HEK293 (cell line): ENCODE data around the gene TRAF3IP3.

ENCODE experiments used
- CTCF ChIA-PET: fragments of 350-600 bp; formaldehyde crosslinking; extraction: SDS; loops from one replicate; lab custom pipeline; 2021; ENCODE audit warnings: antibody characterized with exemption; lab: Yijun Ruan, JAX
- POLR2A ChIA-PET: fragments of 300-600 bp; formaldehyde crosslinking; extraction: SDS; loops from one replicate; lab custom pipeline; 2020; ENCODE audit warnings: antibody characterized with exemption, inconsistent platforms; lab: Yijun Ruan, JAX
- H3K27ac ChIP-seq: fragments of 200-500 bp; sonication (Bioruptor generic); 2 replicates; pipeline ENCODE4 v1.5.1; 2014; ENCODE audit warnings: low read depth, low read length, control low read depth, inconsistent platforms; ENCODE audit errors: extremely low read depth
- H3K36me3 ChIP-seq, 2 experiments: fragments of 200-500 bp in 1 of 2; sonication (Bioruptor generic) in 1 of 2; 1 replicate in 1 of 2; 2 replicates in 1 of 2; pipeline ENCODE4 v1.5.1; 2014 to 2017; ENCODE audit warnings: inconsistent platforms in 2 of 2, low read length in 2 of 2; ENCODE audit not compliant: control insufficient read depth in 2 of 2, insufficient read depth in 1 of 2
- H3K4me1 ChIP-seq: fragments of 200-500 bp; sonication (Bioruptor generic); 2 replicates; pipeline ENCODE4 v1.5.1; 2014; ENCODE audit warnings: mild to moderate bottlenecking, low read length, inconsistent platforms; ENCODE audit not compliant: control insufficient read depth, insufficient read depth
- H3K4me3 ChIP-seq: 2 replicates; pipeline ENCODE4 v1.5.1; 2011; ENCODE audit warnings: low read depth, mild to moderate bottlenecking, control low read depth, low read length, moderate library complexity
- H3K9me3 ChIP-seq: fragments of 200-500 bp; sonication (Bioruptor generic); 2 replicates; pipeline ENCODE4 v1.5.1; 2014; ENCODE audit warnings: low read depth, low read length, inconsistent platforms; ENCODE audit not compliant: control insufficient read depth, insufficient read depth
- FEZF1 ChIP-seq: fragments of 450-650 bp; formaldehyde crosslinking; IDR thresholded peaks from 2 replicates; pipeline ENCODE4 v1.5.1; 2016; ENCODE audit warnings: missing biosample characterization, missing genetic modification characterization
- HIC1 ChIP-seq: fragments of 450-650 bp; formaldehyde crosslinking; IDR thresholded peaks from 2 replicates; pipeline ENCODE4 v1.5.1; 2016; ENCODE audit warnings: missing biosample characterization, missing genetic modification characterization
- INSM2 ChIP-seq: fragments of 450-650 bp; formaldehyde crosslinking; IDR thresholded peaks from 2 replicates; pipeline ENCODE4 v1.5.1; 2016; ENCODE audit warnings: missing biosample characterization, missing genetic modification characterization
- KLF16 ChIP-seq: fragments of 450-650 bp; formaldehyde crosslinking; IDR thresholded peaks from 2 replicates; pipeline ENCODE4 v1.5.1; 2017; ENCODE audit warnings: missing biosample characterization, missing genetic modification characterization
- KLF8 ChIP-seq: fragments of 450-650 bp; formaldehyde crosslinking; IDR thresholded peaks from 2 replicates; pipeline ENCODE4 v1.5.1; 2016; ENCODE audit warnings: missing biosample characterization, missing genetic modification characterization
- ZFP3 ChIP-seq: fragments of 450-650 bp; formaldehyde crosslinking; IDR thresholded peaks from 2 replicates; pipeline ENCODE4 v1.5.1; 2016; ENCODE audit warnings: low read depth, missing biosample characterization, missing genetic modification characterization
- ZFP41 ChIP-seq: fragments of 450-650 bp; formaldehyde crosslinking; IDR thresholded peaks from 2 replicates; pipeline ENCODE4 v1.5.1; 2016; ENCODE audit warnings: missing biosample characterization, missing genetic modification characterization, borderline replicate concordance
- ZNF221 ChIP-seq: fragments of 450-650 bp; formaldehyde crosslinking; IDR thresholded peaks from 2 replicates; pipeline ENCODE4 v1.5.1; 2017; ENCODE audit warnings: missing biosample characterization, missing genetic modification characterization, borderline replicate concordance
- ZNF280C ChIP-seq: fragments of 450-650 bp; formaldehyde crosslinking; IDR thresholded peaks from 2 replicates; pipeline ENCODE4 v1.5.1; 2016; ENCODE audit warnings: missing biosample characterization, missing genetic modification characterization
- ZNF366 ChIP-seq: fragments of 450-650 bp; formaldehyde crosslinking; conservative IDR thresholded peaks from 2 replicates; pipeline ENCODE4 v1.5.1; 2016; ENCODE audit warnings: missing biosample characterization, missing genetic modification characterization
- ZNF473 ChIP-seq: fragments of 450-650 bp; formaldehyde crosslinking; IDR thresholded peaks from 2 replicates; pipeline ENCODE4 v1.5.1; 2017; ENCODE audit warnings: missing biosample characterization, missing genetic modification characterization
- ZNF518A ChIP-seq: fragments of 450-650 bp; formaldehyde crosslinking; conservative IDR thresholded peaks from 2 replicates; pipeline ENCODE4 v1.5.1; 2016; ENCODE audit warnings: low read depth, missing biosample characterization, missing genetic modification characterization
- ZNF580 ChIP-seq: fragments of 450-650 bp; formaldehyde crosslinking; IDR thresholded peaks from 2 replicates; pipeline ENCODE4 v1.5.1; 2016; ENCODE audit warnings: missing biosample characterization, missing genetic modification characterization
- ZNF664 ChIP-seq: fragments of 450-650 bp; formaldehyde crosslinking; IDR thresholded peaks from 2 replicates; pipeline ENCODE4 v1.5.1; 2016; ENCODE audit warnings: missing biosample characterization, missing genetic modification characterization
- ZNF843 ChIP-seq: fragments of 450-650 bp; formaldehyde crosslinking; IDR thresholded peaks from 2 replicates; pipeline ENCODE4 v1.5.1; 2016; ENCODE audit warnings: missing biosample characterization, missing genetic modification characterization
- ZSCAN18 ChIP-seq: fragments of 450-650 bp; formaldehyde crosslinking; IDR thresholded peaks from 2 replicates; pipeline ENCODE4 v1.5.1; 2016; ENCODE audit warnings: missing biosample characterization, missing genetic modification characterization

The TRAF3IP3 gene

GRCh38 chr1:209710093-209710492 lies 45.8 kb upstream of the TRAF3IP3 start:
- Histone ChIP-seq H3K4me3 (no peak overlapping the region), H3K4me1 (no peaks in the 10 kb centered on the region), H3K27ac (no peak overlapping the region), H3K36me3 (no peaks in the 10 kb centered on the region), H3K9me3 (no peaks in the 10 kb centered on the region)
- ChIA-PET CTCF (no interaction called here), POLR2A (no interaction called here)
- TF ChIP-seq ZNF664 (tag by site-specific recombination) (no peak), ZFP3 (tag by site-specific recombination) (no peak), HIC1 (tag by site-specific recombination) (no peak), FEZF1 (tag by site-specific recombination) (no peak), KLF8 (tag by site-specific recombination) (no peak), ZNF221 (tag by site-specific recombination) (no peak), KLF16 (no peak), ZNF518A (tag by site-specific recombination) (no peak), ZSCAN18 (no peak), ZFP41 (no peak), ZNF366 (tag by site-specific recombination) (no peak), ZNF580 (no peak), ZNF473 (tag by site-specific recombination) (no peak), ZNF280C (no peak), ZNF843 (tag by site-specific recombination) (no peak), INSM2 (tag by site-specific recombination) (no peak)
